ENCODE data around the gene POU2AF2. TPM values are rescaled to one million over a fixed set of nuclear protein-coding genes. Genes with fewer than 3 reads are reported as not detected.

Gene POU2AF2
- total RNA-seq, 1 experiment from 2014 or later, result not detected

DNA sequence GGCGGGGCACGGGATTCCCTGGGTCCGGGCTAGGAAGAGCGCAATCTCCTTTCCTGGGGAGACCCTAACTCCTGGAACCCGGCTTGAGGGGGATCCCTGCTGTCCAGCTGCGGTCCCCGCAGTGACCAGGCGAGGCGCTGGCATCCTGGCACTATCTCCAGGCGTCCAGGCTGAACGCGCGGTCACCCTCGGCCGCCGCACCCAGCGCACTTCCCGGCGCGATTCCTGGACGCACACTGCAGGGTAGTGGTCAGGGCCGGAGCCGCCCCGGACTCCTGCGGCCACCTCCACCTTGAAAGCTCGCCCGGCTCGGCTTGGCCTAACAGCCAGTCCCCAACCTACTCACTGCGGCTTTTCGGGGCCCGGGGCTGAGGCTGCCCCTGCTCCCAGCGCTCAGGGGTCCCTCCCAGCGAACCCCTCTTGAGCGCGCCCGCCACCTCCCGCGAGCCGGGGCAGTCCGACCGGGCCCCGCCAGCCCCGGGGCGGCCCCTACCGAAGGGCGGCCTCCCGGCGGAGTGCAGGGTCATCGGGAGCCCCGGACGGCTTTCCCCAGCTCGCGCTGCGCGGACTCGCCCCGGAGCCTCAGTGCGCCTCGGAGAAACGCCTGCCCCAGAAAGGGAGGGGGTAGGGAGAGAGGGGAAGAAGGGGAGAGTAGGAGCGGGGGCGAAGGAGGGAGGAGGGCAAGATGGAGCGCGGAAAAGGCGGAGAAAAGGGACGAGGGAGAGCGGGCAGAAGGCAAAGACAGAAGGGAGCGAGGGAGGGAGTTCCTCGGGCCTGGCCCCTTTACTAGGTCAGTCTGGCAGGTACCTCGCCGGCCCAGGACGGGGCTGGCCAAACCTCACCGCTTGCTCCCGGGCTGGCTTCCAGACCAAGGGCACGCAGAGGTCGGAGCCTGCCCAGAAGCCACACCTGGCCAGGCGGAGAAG lies 53.8 kb downstream of the POU2AF2 start:
- Mint-ChIP-seq H3K4me3 (peak overlapping the region; percentile 76), H3K27me3 (ENCODE audit: low read depth) (peaks cover 26% of the 10 kb centered on the region), H3K4me1 (peaks cover 34% of the 10 kb centered on the region), H3K36me3 (no peaks in the 10 kb centered on the region), H3K27ac (no peak overlapping the region), H3K9me3 (no peaks in the 10 kb centered on the region)
- CTCF ChIA-PET, result interaction anchor here (0.7 to 2.6 kb wide), 6 partner anchors 21 to 129 kb away, joined by 3 to 25 read pairs (median 4); no protein-coding TSS in a partner anchor
- POLR2A ChIA-PET, result interaction anchor here (1.3 kb wide), 1 partner anchor 124 kb away, joined by 4 read pairs; no protein-coding TSS in a partner anchor
- ATAC-seq, result peak; percentile 60
- peak; percentile 74 for DNase-seq (ENCODE audit: low spot score)
- TF ChIP-seq, protein P1, sequence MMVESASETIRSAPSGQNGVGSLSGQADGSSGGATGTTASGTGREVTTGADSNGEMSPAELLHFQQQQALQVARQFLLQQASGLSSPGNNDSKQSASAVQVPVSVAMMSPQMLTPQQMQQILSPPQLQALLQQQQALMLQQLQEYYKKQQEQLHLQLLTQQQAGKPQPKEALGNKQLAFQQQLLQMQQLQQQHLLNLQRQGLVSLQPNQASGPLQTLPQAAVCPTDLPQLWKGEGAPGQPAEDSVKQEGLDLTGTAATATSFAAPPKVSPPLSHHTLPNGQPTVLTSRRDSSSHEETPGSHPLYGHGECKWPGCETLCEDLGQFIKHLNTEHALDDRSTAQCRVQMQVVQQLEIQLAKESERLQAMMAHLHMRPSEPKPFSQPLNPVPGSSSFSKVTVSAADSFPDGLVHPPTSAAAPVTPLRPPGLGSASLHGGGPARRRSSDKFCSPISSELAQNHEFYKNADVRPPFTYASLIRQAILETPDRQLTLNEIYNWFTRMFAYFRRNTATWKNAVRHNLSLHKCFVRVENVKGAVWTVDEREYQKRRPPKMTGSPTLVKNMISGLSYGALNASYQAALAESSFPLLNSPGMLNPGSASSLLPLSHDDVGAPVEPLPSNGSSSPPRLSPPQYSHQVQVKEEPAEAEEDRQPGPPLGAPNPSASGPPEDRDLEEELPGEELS (CRISPR knock-in tag; IDR thresholded peaks at IDR 0.05), result 0 out of 2 replicates have a peak, but pooled peaks have one; percentile 24
- TF ChIP-seq, protein P2, sequence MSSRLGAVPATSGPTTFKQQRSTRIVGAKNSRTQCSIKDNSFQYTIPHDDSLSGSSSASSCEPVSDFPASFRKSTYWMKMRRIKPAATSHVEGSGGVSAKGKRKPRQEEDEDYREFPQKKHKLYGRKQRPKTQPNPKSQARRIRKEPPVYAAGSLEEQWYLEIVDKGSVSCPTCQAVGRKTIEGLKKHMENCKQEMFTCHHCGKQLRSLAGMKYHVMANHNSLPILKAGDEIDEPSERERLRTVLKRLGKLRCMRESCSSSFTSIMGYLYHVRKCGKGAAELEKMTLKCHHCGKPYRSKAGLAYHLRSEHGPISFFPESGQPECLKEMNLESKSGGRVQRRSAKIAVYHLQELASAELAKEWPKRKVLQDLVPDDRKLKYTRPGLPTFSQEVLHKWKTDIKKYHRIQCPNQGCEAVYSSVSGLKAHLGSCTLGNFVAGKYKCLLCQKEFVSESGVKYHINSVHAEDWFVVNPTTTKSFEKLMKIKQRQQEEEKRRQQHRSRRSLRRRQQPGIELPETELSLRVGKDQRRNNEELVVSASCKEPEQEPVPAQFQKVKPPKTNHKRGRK (CRISPR knock-in tag; IDR thresholded peaks at IDR 0.05; ENCODE audit: borderline replicate concordance), result no peak
- peak; percentile 60; the same call in 1 of the 2 replicates for TF ChIP-seq ZNF138 (CRISPR knock-in tag; conservative IDR thresholded peaks at IDR 0.05)
- TF ChIP-seq, protein P3, sequence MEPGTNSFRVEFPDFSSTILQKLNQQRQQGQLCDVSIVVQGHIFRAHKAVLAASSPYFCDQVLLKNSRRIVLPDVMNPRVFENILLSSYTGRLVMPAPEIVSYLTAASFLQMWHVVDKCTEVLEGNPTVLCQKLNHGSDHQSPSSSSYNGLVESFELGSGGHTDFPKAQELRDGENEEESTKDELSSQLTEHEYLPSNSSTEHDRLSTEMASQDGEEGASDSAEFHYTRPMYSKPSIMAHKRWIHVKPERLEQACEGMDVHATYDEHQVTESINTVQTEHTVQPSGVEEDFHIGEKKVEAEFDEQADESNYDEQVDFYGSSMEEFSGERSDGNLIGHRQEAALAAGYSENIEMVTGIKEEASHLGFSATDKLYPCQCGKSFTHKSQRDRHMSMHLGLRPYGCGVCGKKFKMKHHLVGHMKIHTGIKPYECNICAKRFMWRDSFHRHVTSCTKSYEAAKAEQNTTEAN (CRISPR knock-in tag; IDR thresholded peaks at IDR 0.05), result peak; percentile 87
- TF ChIP-seq, protein P4, sequence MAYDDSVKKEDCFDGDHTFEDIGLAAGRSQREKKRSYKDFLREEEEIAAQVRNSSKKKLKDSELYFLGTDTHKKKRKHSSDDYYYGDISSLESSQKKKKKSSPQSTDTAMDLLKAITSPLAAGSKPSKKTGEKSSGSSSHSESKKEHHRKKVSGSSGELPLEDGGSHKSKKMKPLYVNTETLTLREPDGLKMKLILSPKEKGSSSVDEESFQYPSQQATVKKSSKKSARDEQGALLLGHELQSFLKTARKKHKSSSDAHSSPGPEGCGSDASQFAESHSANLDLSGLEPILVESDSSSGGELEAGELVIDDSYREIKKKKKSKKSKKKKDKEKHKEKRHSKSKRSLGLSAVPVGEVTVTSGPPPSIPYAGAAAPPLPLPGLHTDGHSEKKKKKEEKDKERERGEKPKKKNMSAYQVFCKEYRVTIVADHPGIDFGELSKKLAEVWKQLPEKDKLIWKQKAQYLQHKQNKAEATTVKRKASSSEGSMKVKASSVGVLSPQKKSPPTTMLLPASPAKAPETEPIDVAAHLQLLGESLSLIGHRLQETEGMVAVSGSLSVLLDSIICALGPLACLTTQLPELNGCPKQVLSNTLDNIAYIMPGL (CRISPR knock-in tag; IDR thresholded peaks at IDR 0.05), result peak; percentile 94
- no peak for TF ChIP-seq TEAD1 (CRISPR knock-in tag; IDR thresholded peaks at IDR 0.05)
- TF ChIP-seq, protein P5, sequence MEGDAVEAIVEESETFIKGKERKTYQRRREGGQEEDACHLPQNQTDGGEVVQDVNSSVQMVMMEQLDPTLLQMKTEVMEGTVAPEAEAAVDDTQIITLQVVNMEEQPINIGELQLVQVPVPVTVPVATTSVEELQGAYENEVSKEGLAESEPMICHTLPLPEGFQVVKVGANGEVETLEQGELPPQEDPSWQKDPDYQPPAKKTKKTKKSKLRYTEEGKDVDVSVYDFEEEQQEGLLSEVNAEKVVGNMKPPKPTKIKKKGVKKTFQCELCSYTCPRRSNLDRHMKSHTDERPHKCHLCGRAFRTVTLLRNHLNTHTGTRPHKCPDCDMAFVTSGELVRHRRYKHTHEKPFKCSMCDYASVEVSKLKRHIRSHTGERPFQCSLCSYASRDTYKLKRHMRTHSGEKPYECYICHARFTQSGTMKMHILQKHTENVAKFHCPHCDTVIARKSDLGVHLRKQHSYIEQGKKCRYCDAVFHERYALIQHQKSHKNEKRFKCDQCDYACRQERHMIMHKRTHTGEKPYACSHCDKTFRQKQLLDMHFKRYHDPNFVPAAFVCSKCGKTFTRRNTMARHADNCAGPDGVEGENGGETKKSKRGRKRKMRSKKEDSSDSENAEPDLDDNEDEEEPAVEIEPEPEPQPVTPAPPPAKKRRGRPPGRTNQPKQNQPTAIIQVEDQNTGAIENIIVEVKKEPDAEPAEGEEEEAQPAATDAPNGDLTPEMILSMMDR (IDR thresholded peaks at IDR 0.05), result 0 out of 2 replicates have a peak, but pooled peaks have one; percentile 30
- peak; percentile 84; the same call in 1 of the 2 replicates for TF ChIP-seq ZNF263 (CRISPR knock-in tag; IDR thresholded peaks at IDR 0.05; ENCODE audit: low read depth)
- TF ChIP-seq RELA (CRISPR knock-in tag; IDR thresholded peaks at IDR 0.05; ENCODE audit: borderline replicate concordance), result no peak
- TF ChIP-seq ESRRA (CRISPR knock-in tag; IDR thresholded peaks at IDR 0.05; ENCODE audit: borderline replicate concordance), result 0 out of 2 replicates have a peak, but pooled peaks have one; percentile 79
- TF ChIP-seq, protein P6, sequence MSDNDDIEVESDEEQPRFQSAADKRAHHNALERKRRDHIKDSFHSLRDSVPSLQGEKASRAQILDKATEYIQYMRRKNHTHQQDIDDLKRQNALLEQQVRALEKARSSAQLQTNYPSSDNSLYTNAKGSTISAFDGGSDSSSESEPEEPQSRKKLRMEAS (CRISPR knock-in tag; IDR thresholded peaks at IDR 0.05), result peak; percentile 19; the same call in 1 of the 2 replicates
- TF ChIP-seq ZNF232 (CRISPR knock-in tag; IDR thresholded peaks at IDR 0.05), result no peak
- 0 out of 2 replicates have a peak, but pooled peaks have one; percentile 37 for TF ChIP-seq FOXP1 (CRISPR knock-in tag; IDR thresholded peaks at IDR 0.05; ENCODE audit: borderline replicate concordance)
- TF ChIP-seq MYBL2 (CRISPR knock-in tag; IDR thresholded peaks at IDR 0.05), result peak; percentile 78; the same call in 1 of the 2 replicates
- TF ChIP-seq TEAD4 (CRISPR knock-in tag; IDR thresholded peaks at IDR 0.05), result 0 out of 2 replicates have a peak, but pooled peaks have one; percentile 20
- 0 out of 2 replicates have a peak, but pooled peaks have one; percentile 19 for TF ChIP-seq ZNF219 (CRISPR knock-in tag; IDR thresholded peaks at IDR 0.05; ENCODE audit: borderline replicate concordance)
- TF ChIP-seq SMAD4 (CRISPR knock-in tag; IDR thresholded peaks at IDR 0.05), result 0 out of 2 replicates have a peak, but pooled peaks have one; percentile 30
- TF ChIP-seq, protein P7, sequence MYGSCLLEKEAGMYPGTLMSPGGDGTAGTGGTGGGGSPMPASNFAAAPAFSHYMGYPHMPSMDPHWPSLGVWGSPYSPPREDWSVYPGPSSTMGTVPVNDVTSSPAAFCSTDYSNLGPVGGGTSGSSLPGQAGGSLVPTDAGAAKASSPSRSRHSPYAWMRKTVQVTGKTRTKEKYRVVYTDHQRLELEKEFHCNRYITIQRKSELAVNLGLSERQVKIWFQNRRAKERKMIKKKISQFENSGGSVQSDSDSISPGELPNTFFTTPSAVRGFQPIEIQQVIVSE (CRISPR knock-in tag; IDR thresholded peaks at IDR 0.05; ENCODE audit: borderline replicate concordance), result no peak
- peak; percentile 86 for TF ChIP-seq ZNF423 (CRISPR knock-in tag; IDR thresholded peaks at IDR 0.05)
- no peak for TF ChIP-seq ATF1 (CRISPR knock-in tag; IDR thresholded peaks at IDR 0.05)

Measured in WTC11 (cell line).